GM19463 (cell line): ENCODE data around the gene ZNF606.

Source experiments
- ATAC-seq: cut with Tn5 transposase; IDR thresholded peaks from one replicate; pipeline ENCODE4 v1.9.1; 2021; ENCODE audit warnings: mild to moderate bottlenecking, moderate library complexity; ENCODE audit not compliant: unreplicated experiment

ZNF606 gene

GRCh38 chr19:57934820-57935665 lies 67.6 kb downstream of the ZNF606 start, which contains the start of gene ZNF418:
Gene ZNF418 (minus strand): TSS chr19:57935402. CDS start chr19:57933822, 1,580 bp downstream.
- ATAC-seq = no peak

GRCh38 chr19:57927587-57927986 lies 75.0 kb downstream of the ZNF606 start:
- no peak for ATAC-seq
